Measurements from ENCODE around the gene UBE2I.

DNA sequence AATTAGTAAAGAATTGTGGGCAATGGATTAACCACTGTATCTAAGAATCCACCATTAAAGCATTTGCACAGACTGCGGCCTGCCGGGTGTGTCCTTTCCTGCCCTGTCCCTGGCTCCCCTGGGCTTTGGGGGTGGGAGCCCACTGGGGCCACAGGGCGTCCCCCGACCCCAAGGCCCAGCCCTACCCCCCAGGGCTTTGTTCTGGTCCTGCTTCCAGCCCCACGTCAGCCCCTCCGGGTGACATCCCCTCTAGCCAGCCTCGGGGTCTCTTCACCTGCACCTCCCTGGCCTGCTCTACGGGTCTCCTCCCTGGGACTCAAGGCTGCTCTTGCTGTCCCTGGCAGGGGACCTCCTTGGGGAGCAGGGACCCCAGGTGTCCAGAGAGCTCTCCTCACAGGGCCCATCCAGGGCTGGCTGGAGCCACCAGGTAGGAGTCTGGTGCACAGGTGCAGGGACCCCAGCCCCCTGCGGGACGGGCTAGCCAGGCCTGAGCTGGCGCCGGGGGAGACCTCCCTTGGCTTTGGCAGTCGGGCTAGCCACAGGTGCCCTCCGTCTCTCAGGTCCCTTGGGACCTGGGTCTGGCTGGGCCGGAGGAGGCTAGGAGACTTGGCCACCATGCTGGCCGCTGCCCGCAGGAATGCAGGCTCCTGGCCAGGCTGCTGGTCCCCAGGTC is 17.6 kb downstream of the UBE2I start:
- TF ChIP-seq, protein P1, sequence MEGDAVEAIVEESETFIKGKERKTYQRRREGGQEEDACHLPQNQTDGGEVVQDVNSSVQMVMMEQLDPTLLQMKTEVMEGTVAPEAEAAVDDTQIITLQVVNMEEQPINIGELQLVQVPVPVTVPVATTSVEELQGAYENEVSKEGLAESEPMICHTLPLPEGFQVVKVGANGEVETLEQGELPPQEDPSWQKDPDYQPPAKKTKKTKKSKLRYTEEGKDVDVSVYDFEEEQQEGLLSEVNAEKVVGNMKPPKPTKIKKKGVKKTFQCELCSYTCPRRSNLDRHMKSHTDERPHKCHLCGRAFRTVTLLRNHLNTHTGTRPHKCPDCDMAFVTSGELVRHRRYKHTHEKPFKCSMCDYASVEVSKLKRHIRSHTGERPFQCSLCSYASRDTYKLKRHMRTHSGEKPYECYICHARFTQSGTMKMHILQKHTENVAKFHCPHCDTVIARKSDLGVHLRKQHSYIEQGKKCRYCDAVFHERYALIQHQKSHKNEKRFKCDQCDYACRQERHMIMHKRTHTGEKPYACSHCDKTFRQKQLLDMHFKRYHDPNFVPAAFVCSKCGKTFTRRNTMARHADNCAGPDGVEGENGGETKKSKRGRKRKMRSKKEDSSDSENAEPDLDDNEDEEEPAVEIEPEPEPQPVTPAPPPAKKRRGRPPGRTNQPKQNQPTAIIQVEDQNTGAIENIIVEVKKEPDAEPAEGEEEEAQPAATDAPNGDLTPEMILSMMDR (IDR thresholded peaks at IDR 0.05; ENCODE audit: insufficient read depth, low read length, poor library complexity, severe bottlenecking) = no peak
- no peak for TF ChIP-seq EZH2phosphoT487 (conservative IDR thresholded peaks at IDR 0.05; ENCODE audit: low read length)

All from SU-DHL-6 (cell line).